H1 (cell line): Measurements from ENCODE around the gene MEIS3.

ENCODE experiments used
- BACH1 ChIP-seq: IDR thresholded peaks from 2 replicates; pipeline ENCODE4 v1.6.1; 2012; ENCODE audit warnings: low read length, improper control_type of control experiment
- BRCA1 ChIP-seq: IDR thresholded peaks from 2 replicates; pipeline ENCODE4 v1.6.1; 2012; ENCODE audit warnings: low read depth, low read length, improper control_type of control experiment
- EP300 ChIP-seq, 2 experiments: IDR thresholded peaks; 1 replicate in 1 of 2; 2 replicates in 1 of 2; pipeline ENCODE4 v1.6.1; 2011 to 2012; ENCODE audit warnings: low read depth in 2 of 2, low read length in 2 of 2, mild to moderate bottlenecking in 2 of 2, borderline replicate concordance in 1 of 2, inconsistent platforms in 1 of 2, moderate library complexity in 1 of 2
- EZH2 ChIP-seq: fragments of 200-600 bp; sonication (generic); IDR thresholded peaks from 2 replicates; pipeline ENCODE4 v1.7.1; 2012; ENCODE audit warnings: low read depth, mild to moderate bottlenecking, moderate library complexity, low read length, inconsistent platforms; ENCODE audit not compliant: severe bottlenecking
- JUND ChIP-seq: IDR thresholded peaks from 2 replicates; pipeline ENCODE4 v1.6.1; 2011; ENCODE audit warnings: mild to moderate bottlenecking, improper control_type of control experiment, low read length
- NRF1 ChIP-seq: IDR thresholded peaks from 2 replicates; pipeline ENCODE4 v1.6.1; 2011; ENCODE audit warnings: mild to moderate bottlenecking, low read depth, low read length, improper control_type of control experiment
- POLR2A ChIP-seq, 2 experiments: IDR thresholded peaks; 1 replicate in 1 of 2; 2 replicates in 1 of 2; pipeline ENCODE4 v1.6.1; 2011; ENCODE audit warnings: low read depth in 2 of 2, low read length in 2 of 2, mild to moderate bottlenecking in 2 of 2; ENCODE audit errors: control extremely low read depth in 1 of 2
- RAD21 ChIP-seq, 2 experiments: IDR thresholded peaks in 1 of 2; conservative IDR thresholded peaks in 1 of 2; 2 replicates each; pipeline ENCODE4 v1.6.1; 2011; ENCODE audit warnings: low read depth in 2 of 2, low read length in 2 of 2, improper control_type of control experiment in 1 of 2, inconsistent platforms in 1 of 2, mild to moderate bottlenecking in 1 of 2, moderate library complexity in 1 of 2
- RFX5 ChIP-seq: IDR thresholded peaks from 2 replicates; pipeline ENCODE4 v1.6.1; 2011; ENCODE audit warnings: low read depth, low read length, improper control_type of control experiment, borderline replicate concordance
- RNF2 ChIP-seq: fragments of 200-900, 300-1000 bp; sonication (generic); IDR thresholded peaks from 2 replicates; pipeline ENCODE4 v1.7.1; 2016; ENCODE audit warnings: borderline replicate concordance, low read depth, mild to moderate bottlenecking, antibody characterized with exemption, low read length; ENCODE audit not compliant: poor library complexity, severe bottlenecking; ENCODE audit errors: missing control alignments
- SRF ChIP-seq: IDR thresholded peaks from 2 replicates; pipeline ENCODE4 v1.6.1; 2011; ENCODE audit warnings: mild to moderate bottlenecking, low read depth, low read length, moderate library complexity
- SUZ12 ChIP-seq: fragments of 200-600 bp; sonication (generic); IDR thresholded peaks from 2 replicates; pipeline ENCODE4 v1.6.1; 2012; ENCODE audit warnings: mild to moderate bottlenecking, inconsistent platforms, low read length, moderate library complexity, mixed read lengths
- YY1 ChIP-seq: IDR thresholded peaks from 2 replicates; pipeline ENCODE4 v1.6.1; 2011; ENCODE audit warnings: low read depth, mild to moderate bottlenecking, low read length
- TF ChIP-seq, protein P1 (sequence below), 3 experiments: IDR thresholded peaks; 1 replicate in 2 of 3; 2 replicates in 1 of 3; pipeline versions ENCODE4 v1.5.1 to v1.6.1; 2011; ENCODE audit warnings: low read length in 3 of 3, mild to moderate bottlenecking in 3 of 3, inconsistent platforms in 2 of 3, low read depth in 1 of 3, moderate library complexity in 1 of 3; ENCODE audit not compliant: insufficient read depth in 1 of 3; ENCODE audit errors: control extremely low read depth in 1 of 3

DNA sequence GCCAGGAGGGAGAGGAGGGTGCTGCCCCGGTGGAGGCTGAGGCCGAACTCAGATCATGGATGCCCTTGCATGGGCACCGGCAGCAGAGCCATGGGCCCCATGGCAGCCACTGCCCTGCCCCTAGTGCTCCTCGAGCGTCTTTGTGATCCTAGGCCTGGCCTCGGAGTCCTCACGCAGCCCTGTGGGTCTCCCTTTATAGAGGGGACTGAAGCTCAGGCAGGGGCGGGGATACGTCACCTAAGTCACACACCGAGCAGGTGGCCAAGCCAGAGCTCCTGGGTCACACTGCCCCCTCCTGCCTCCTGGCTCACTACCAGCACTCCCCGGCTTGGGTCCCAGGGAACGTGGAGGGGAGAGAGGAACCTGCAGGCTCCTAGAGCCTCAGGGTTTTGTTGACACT, 41.5 kb downstream of the MEIS3 start:
- TF ChIP-seq BRCA1 (no peak), NRF1 (no peak), YY1 (no peak), JUND (no peak), RNF2 (no peak), RAD21 (IDR thresholded peaks at IDR 0.05 in 1 of 2, conservative IDR thresholded peaks at IDR 0.05 in 1 of 2; ENCODE audit: low read depth in 2 of 2, low read length in 2 of 2) (no peak), EZH2 (no peak), EP300 (IDR thresholded peaks at IDR 0.05; ENCODE audit: borderline replicate concordance in 1 of 2, low read depth in 2 of 2, low read length in 2 of 2) (no peak), SRF (no peak), RFX5 (no peak), POLR2A (IDR thresholded peaks at IDR 0.05; ENCODE audit: control extremely low read depth in 1 of 2, low read depth in 2 of 2, low read length in 2 of 2) (no peak), SUZ12 (no peak), BACH1 (no peak)
- TF ChIP-seq, protein P1, sequence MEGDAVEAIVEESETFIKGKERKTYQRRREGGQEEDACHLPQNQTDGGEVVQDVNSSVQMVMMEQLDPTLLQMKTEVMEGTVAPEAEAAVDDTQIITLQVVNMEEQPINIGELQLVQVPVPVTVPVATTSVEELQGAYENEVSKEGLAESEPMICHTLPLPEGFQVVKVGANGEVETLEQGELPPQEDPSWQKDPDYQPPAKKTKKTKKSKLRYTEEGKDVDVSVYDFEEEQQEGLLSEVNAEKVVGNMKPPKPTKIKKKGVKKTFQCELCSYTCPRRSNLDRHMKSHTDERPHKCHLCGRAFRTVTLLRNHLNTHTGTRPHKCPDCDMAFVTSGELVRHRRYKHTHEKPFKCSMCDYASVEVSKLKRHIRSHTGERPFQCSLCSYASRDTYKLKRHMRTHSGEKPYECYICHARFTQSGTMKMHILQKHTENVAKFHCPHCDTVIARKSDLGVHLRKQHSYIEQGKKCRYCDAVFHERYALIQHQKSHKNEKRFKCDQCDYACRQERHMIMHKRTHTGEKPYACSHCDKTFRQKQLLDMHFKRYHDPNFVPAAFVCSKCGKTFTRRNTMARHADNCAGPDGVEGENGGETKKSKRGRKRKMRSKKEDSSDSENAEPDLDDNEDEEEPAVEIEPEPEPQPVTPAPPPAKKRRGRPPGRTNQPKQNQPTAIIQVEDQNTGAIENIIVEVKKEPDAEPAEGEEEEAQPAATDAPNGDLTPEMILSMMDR (IDR thresholded peaks at IDR 0.05; ENCODE audit: control extremely low read depth in 1 of 3, insufficient read depth in 1 of 3, low read depth in 1 of 3, low read length in 3 of 3) = no peak
